HEK293 (cell line): ENCODE measurements around the gene ZNF48.

ENCODE experiments used
- CTCF ChIA-PET: fragments of 350-600 bp; formaldehyde crosslinking; extraction: SDS; loops from one replicate; lab custom pipeline; 2021; ENCODE audit warnings: antibody characterized with exemption; lab: Yijun Ruan, JAX
- POLR2A ChIA-PET: fragments of 300-600 bp; formaldehyde crosslinking; extraction: SDS; loops from one replicate; lab custom pipeline; 2020; ENCODE audit warnings: antibody characterized with exemption, inconsistent platforms; lab: Yijun Ruan, JAX
- H3K27ac ChIP-seq: fragments of 200-500 bp; sonication (Bioruptor generic); 2 replicates; pipeline ENCODE4 v1.5.1; 2014; ENCODE audit warnings: low read depth, low read length, control low read depth, inconsistent platforms; ENCODE audit errors: extremely low read depth
- H3K36me3 ChIP-seq, 2 experiments: fragments of 200-500 bp in 1 of 2; sonication (Bioruptor generic) in 1 of 2; 1 replicate in 1 of 2; 2 replicates in 1 of 2; pipeline ENCODE4 v1.5.1; 2014 to 2017; ENCODE audit warnings: inconsistent platforms in 2 of 2, low read length in 2 of 2; ENCODE audit not compliant: control insufficient read depth in 2 of 2, insufficient read depth in 1 of 2
- H3K4me1 ChIP-seq: fragments of 200-500 bp; sonication (Bioruptor generic); 2 replicates; pipeline ENCODE4 v1.5.1; 2014; ENCODE audit warnings: mild to moderate bottlenecking, low read length, inconsistent platforms; ENCODE audit not compliant: control insufficient read depth, insufficient read depth
- H3K4me3 ChIP-seq: 2 replicates; pipeline ENCODE4 v1.5.1; 2011; ENCODE audit warnings: low read depth, mild to moderate bottlenecking, control low read depth, low read length, moderate library complexity
- H3K9me3 ChIP-seq: fragments of 200-500 bp; sonication (Bioruptor generic); 2 replicates; pipeline ENCODE4 v1.5.1; 2014; ENCODE audit warnings: low read depth, low read length, inconsistent platforms; ENCODE audit not compliant: control insufficient read depth, insufficient read depth
- REST ChIP-seq: fragments of 450-650 bp; formaldehyde crosslinking; IDR thresholded peaks from 2 replicates; pipeline ENCODE4 v1.5.1; 2016; ENCODE audit warnings: missing biosample characterization, missing genetic modification characterization
- SETDB1 ChIP-seq: IDR thresholded peaks from one replicate; pipeline ENCODE4 v1.6.1; 2017; ENCODE audit warnings: mild to moderate bottlenecking, low read length, moderate library complexity, mixed read lengths; ENCODE audit not compliant: insufficient read length
- YY1 ChIP-seq: fragments of 450-650 bp; formaldehyde crosslinking; IDR thresholded peaks from 2 replicates; pipeline ENCODE4 v1.5.1; 2018; ENCODE audit warnings: missing biosample characterization, missing genetic modification characterization
- YY2 ChIP-seq: fragments of 450-650 bp; formaldehyde crosslinking; IDR thresholded peaks from 2 replicates; pipeline ENCODE4 v1.5.1; 2016; ENCODE audit warnings: missing biosample characterization, missing genetic modification characterization
- ZBTB10 ChIP-seq: fragments of 450-650 bp; formaldehyde crosslinking; IDR thresholded peaks from 2 replicates; pipeline ENCODE4 v1.5.1; 2016; ENCODE audit warnings: missing biosample characterization, missing genetic modification characterization
- ZBTB44 ChIP-seq: fragments of 450-650 bp; IDR thresholded peaks from 2 replicates; pipeline ENCODE4 v1.5.1; 2018; ENCODE audit warnings: missing biosample characterization, mild to moderate bottlenecking, missing genetic modification characterization
- ZBTB8A ChIP-seq: fragments of 450-650 bp; formaldehyde crosslinking; IDR thresholded peaks from 2 replicates; pipeline ENCODE4 v1.5.1; 2016; ENCODE audit warnings: missing biosample characterization, missing genetic modification characterization
- ZNF155 ChIP-seq: fragments of 450-650 bp; formaldehyde crosslinking; IDR thresholded peaks from 2 replicates; pipeline ENCODE4 v1.5.1; 2016; ENCODE audit warnings: missing biosample characterization, missing genetic modification characterization
- ZNF354C ChIP-seq: fragments of 450-650 bp; formaldehyde crosslinking; IDR thresholded peaks from 2 replicates; pipeline ENCODE4 v1.5.1; 2016; ENCODE audit warnings: missing biosample characterization, missing genetic modification characterization, low read depth, borderline replicate concordance
- ZNF645 ChIP-seq: fragments of 450-650 bp; formaldehyde crosslinking; IDR thresholded peaks from 2 replicates; pipeline ENCODE4; 2016; ENCODE audit warnings: missing biosample characterization, missing genetic modification characterization
- ZSCAN18 ChIP-seq: fragments of 450-650 bp; formaldehyde crosslinking; IDR thresholded peaks from 2 replicates; pipeline ENCODE4 v1.5.1; 2016; ENCODE audit warnings: missing biosample characterization, missing genetic modification characterization
- ZSCAN5A ChIP-seq: fragments of 450-650 bp; formaldehyde crosslinking; IDR thresholded peaks from 2 replicates; pipeline ENCODE4 v1.5.1; 2016; ENCODE audit warnings: missing biosample characterization, missing genetic modification characterization

The ZNF48 gene

GRCh38 chr16:30443631-30444030 is 48.4 kb downstream of the ZNF48 start:
- Histone ChIP-seq H3K4me3 (no peak overlapping the region), H3K36me3 (peaks cover 0 to 22% of the 10 kb centered on the region in 2 experiments; a peak in 2 of 3 replicates), H3K27ac (no peak overlapping the region), H3K4me1 (peaks cover 3% of the 10 kb centered on the region; the same call in 1 of the 2 replicates), H3K9me3 (no peaks in the 10 kb centered on the region)
- ChIA-PET CTCF (interaction anchor here (0.5 to 1.8 kb wide), 3 partner anchors 10 to 411 kb away, joined by 3 to 7 read pairs (median 3); partner anchors contain the start of gene DCTPP1), POLR2A (no interaction called here)
- TF ChIP-seq ZBTB8A (tag by site-specific recombination) = 0 out of 2 replicates have a peak, but pooled peaks have one; percentile 0
- no peak for TF ChIP-seq ZNF155 (tag by site-specific recombination)

GRCh38 chr16:30444231-30445148 is 49.3 kb downstream of the ZNF48 start:
- no peak overlapping the region; the same call in 1 of the 2 replicates for H3K27ac ChIP-seq
- CTCF ChIA-PET = interaction anchor here (0.6 to 2.7 kb wide), 5 partner anchors 8 to 172 kb away, joined by 3 to 7 read pairs (median 4); partner anchors contain the start of gene DCTPP1
- TF ChIP-seq ZSCAN5A (tag by site-specific recombination) (no peak), YY2 (tag by site-specific recombination) (peak; percentile 97), YY1 (tag by site-specific recombination) (peak; percentile 85), ZNF354C (tag by site-specific recombination) (no peak), ZBTB44 (tag by site-specific recombination) (peak; percentile 4; the same call in 1 of the 2 replicates), ZSCAN18 (0 out of 2 replicates have a peak, but pooled peaks have one; percentile 37), ZBTB10 (no peak), SETDB1 (peak; percentile 45), ZNF645 (tag by site-specific recombination) (0 out of 2 replicates have a peak, but pooled peaks have one; percentile 27), ZBTB8A (tag by site-specific recombination) (no peak), REST (tag by site-specific recombination) (peak; percentile 68)
- TF ChIP-seq, all 188 proteins: peak for 7
- H3K9me3 ChIP-seq = no peaks in the 10 kb centered on the region
- H3K36me3 ChIP-seq = peaks cover 0 to 22% of the 10 kb centered on the region in 2 experiments; a peak in 2 of 3 replicates
- H3K4me3 ChIP-seq = peak overlapping the region; percentile 79
- peaks cover 3% of the 10 kb centered on the region; the same call in 1 of the 2 replicates for H3K4me1 ChIP-seq
- POLR2A ChIA-PET = interaction anchor here (0.7 to 2.0 kb wide), 8 partner anchors 14 to 166 kb away, joined by 3 to 14 read pairs (median 5); partner anchors contain the start of genes DCTPP1, ZNF689 and ZNF747
